Right atrium auricular region (tissue), 2 donors: ENCODE results near the gene NEDD4L. TPM values are rescaled to one million over a fixed set of nuclear protein-coding genes. Genes with fewer than 3 reads are reported as not detected.

Experiments used
- DNase-seq: peaks from one replicate; pipeline ENCODE4 v3.0.0-alpha.2; 2019; ENCODE audit warnings: low spot score
- H3K27ac ChIP-seq, 2 donors: fragments of 200-600 bp; sonication (generic); 1 replicate in 1 of 2; 2 replicates in 1 of 2; pipeline ENCODE4 v1.5.1; 2016 to 2019
- H3K27me3 ChIP-seq, 2 donors: fragments of 200-600 bp; sonication (generic); one replicate each; pipeline versions ENCODE4 v1.5.1 to v1.6.0; 2017 to 2019
- H3K36me3 ChIP-seq: fragments of 200-600 bp; sonication (generic); one replicate; pipeline ENCODE4 v1.5.1; 2016
- H3K4me1 ChIP-seq, 2 donors: fragments of 200-600 bp; sonication (generic); one replicate each; pipeline versions ENCODE4 v1.5.1 to v1.6.0; 2017 to 2019
- H3K4me3 ChIP-seq, 2 donors: fragments of 200-600 bp; sonication (generic); 1 replicate in 1 of 2; 2 replicates in 1 of 2; pipeline ENCODE4 v1.5.1; 2017 to 2019; ENCODE audit warnings: mild to moderate bottlenecking in 1 of 2, moderate library complexity in 1 of 2
- H3K9me3 ChIP-seq, 2 donors: fragments of 200-600 bp; sonication (generic); one replicate each; pipeline ENCODE4 v1.5.1; 2019
- CTCF ChIP-seq, 2 donors: fragments of 200-600 bp; sonication (generic); IDR thresholded peaks; one replicate each; pipeline ENCODE4 v1.5.1; 2019; ENCODE audit warnings: antibody characterized with exemption in 2 of 2
- microRNA counts, 2 donors: library from miRNA; unstranded; fragments of <30 nt; microRNA quantifications; one replicate each; lab custom pipeline; 2016 to 2017
- microRNA-seq, 2 donors: library from miRNA; unstranded; fragments of <30 nt; microRNA quantifications; one replicate each; pipeline ENCODE4, GENCODE V29; 2016 to 2017; ENCODE audit warnings: borderline number of aligned reads in 2 of 2, borderline replicate concordance in 1 of 2
- total RNA-seq, 2 donors: library from RNA; depleted of rRNA; stranded (reverse); fragments of >200 nt; gene quantifications; one replicate each; pipeline ENCODE4 v1.1.0, GENCODE V29; 2016

The NEDD4L gene
- total RNA-seq, 2 donors from 2014 or later: 45.0 to 68.0 TPM

- no peaks in the 10 kb centered on the region for H3K27me3 ChIP-seq
- no peak for DNase-seq
- H3K4me3 ChIP-seq: no peak overlapping the region
- TF ChIP-seq CTCF (IDR thresholded peaks at IDR 0.05): no peak
- no peaks in the 10 kb centered on the region for H3K36me3 ChIP-seq
- no peaks in the 10 kb centered on the region for H3K4me1 ChIP-seq
- H3K27ac ChIP-seq: no peak overlapping the region
- no peaks in the 10 kb centered on the region for H3K9me3 ChIP-seq
Observed at GRCh38 chr18:58446391-58447060, 402.5 kb downstream of the NEDD4L start.

- Histone ChIP-seq H3K36me3 (no peaks in the 10 kb centered on the region), H3K9me3 (no peaks in the 10 kb centered on the region), H3K4me3 (no peak overlapping the region), H3K27ac (no peak overlapping the region), H3K4me1 (no peaks in the 10 kb centered on the region), H3K27me3 (no peaks in the 10 kb centered on the region)
- no peak for DNase-seq
- no peak for TF ChIP-seq CTCF (IDR thresholded peaks at IDR 0.05)
Observed at GRCh38 chr18:58447402-58448095, 403.5 kb downstream of the NEDD4L start.

- no peaks in the 10 kb centered on the region for H3K27me3 ChIP-seq
- TF ChIP-seq CTCF (IDR thresholded peaks at IDR 0.05): no peak
Observed at GRCh38 chr18:58449464-58449863, 405.4 kb downstream of the NEDD4L start.

More at GRCh38 chr18:58449464-58449863, 405.4 kb downstream of the NEDD4L start:
- H3K9me3 ChIP-seq: no peaks in the 10 kb centered on the region
- no peaks in the 10 kb centered on the region for H3K36me3 ChIP-seq
- H3K27ac ChIP-seq: no peak overlapping the region
- H3K4me1 ChIP-seq: peaks cover 0 to 5% of the 10 kb centered on the region in 2 donors
- DNase-seq: no peak
- no peak overlapping the region for H3K4me3 ChIP-seq

MicroRNAs encoded within 50 kb of the gene (microRNA counts, 767-probe panel; counts per million panel counts)
- 0 to 845 counts per million in 2 donors for microRNA hsa-miR-122-5p (lab: Ali Mortazavi, UCI)

Small RNAs within 50 kb of the gene (microRNA-seq; reads per million reads assigned to microRNA genes)
- 0 reads per million in 2 donors for gene MIR3591

Other genes with a start within 250 kb of the NEDD4L start
- gene ATP8B1, start 240.9 kb upstream of the NEDD4L start, total RNA-seq: 10 to 100 TPM in 1 of 2 donors, 1 to 10 TPM in 1; 6.0 to 13.0 TPM